Measurements from ENCODE around the gene ASIC2. TPM values are rescaled to one million over a fixed set of nuclear protein-coding genes. Genes with fewer than 3 reads are reported as not detected.

ASIC2 gene
- total RNA-seq, 3 donors from 2014 or later, result 0.84 to 4.6 (median 0.98) TPM

DNA sequence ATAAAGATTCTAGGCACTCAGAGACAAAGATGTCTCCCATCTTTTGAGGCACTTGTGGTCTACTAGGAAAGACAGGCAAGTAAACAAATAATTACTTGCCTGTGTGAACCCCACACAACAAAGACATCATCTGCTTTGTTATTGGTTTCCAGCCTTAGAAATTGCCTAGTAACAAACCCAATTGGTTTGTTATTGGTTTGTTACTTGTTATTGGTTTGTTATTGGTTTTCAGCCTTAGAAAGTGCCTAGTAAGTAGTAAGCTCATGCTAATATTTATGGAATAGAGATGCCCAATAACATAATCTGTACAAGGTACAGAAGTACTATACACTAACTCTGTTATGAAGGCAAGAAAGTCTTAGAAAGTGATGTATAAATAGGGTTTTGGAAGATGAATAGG, 67.1 kb downstream of the ASIC2 start:
- Histone ChIP-seq H3K9me3 (no peaks in the 10 kb centered on the region), H3K4me3 (no peak overlapping the region), H3K36me3 (ENCODE audit: low read depth) (no peaks in the 10 kb centered on the region), H3K4me1 (ENCODE audit: low read depth) (no peaks in the 10 kb centered on the region)
- TF ChIP-seq, protein P1, sequence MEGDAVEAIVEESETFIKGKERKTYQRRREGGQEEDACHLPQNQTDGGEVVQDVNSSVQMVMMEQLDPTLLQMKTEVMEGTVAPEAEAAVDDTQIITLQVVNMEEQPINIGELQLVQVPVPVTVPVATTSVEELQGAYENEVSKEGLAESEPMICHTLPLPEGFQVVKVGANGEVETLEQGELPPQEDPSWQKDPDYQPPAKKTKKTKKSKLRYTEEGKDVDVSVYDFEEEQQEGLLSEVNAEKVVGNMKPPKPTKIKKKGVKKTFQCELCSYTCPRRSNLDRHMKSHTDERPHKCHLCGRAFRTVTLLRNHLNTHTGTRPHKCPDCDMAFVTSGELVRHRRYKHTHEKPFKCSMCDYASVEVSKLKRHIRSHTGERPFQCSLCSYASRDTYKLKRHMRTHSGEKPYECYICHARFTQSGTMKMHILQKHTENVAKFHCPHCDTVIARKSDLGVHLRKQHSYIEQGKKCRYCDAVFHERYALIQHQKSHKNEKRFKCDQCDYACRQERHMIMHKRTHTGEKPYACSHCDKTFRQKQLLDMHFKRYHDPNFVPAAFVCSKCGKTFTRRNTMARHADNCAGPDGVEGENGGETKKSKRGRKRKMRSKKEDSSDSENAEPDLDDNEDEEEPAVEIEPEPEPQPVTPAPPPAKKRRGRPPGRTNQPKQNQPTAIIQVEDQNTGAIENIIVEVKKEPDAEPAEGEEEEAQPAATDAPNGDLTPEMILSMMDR (IDR thresholded peaks at IDR 0.05), result no peak
- DNase-seq (no peak), ATAC-seq (no peak)
- intact Hi-C loops (cut with DNase I, micrococcal nuclease), result no loop called here

DNA sequence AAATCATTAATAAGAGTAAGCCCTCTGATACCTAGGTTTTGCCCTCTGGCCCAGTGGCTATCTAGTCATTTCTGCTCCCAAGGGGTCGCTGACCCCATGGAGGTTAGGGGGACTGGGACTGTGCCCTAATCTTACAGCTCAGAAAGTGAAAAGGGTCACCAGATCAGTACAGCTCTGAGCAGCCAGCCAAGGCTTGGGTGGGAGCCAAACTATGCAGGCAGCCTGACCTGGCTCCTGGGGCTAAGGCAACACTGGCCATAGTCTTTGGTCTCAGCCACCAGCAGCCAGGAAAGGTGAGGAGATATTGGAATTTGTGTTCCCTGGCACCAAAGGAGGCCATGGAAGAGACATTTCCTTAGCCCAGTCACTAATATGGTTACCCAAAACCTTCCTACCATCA, 67.6 kb downstream of the ASIC2 start:
- TF ChIP-seq, protein P1 (IDR thresholded peaks at IDR 0.05), result no peak
- H3K36me3 ChIP-seq (ENCODE audit: low read depth), result no peaks in the 10 kb centered on the region
- intact Hi-C loops (cut with DNase I, micrococcal nuclease), result no loop called here
- H3K4me3 ChIP-seq, result no peak overlapping the region
- no peaks in the 10 kb centered on the region for H3K4me1 ChIP-seq (ENCODE audit: low read depth)
- DNase-seq (no peak), ATAC-seq (no peak)
- H3K9me3 ChIP-seq, result no peaks in the 10 kb centered on the region

DNA sequence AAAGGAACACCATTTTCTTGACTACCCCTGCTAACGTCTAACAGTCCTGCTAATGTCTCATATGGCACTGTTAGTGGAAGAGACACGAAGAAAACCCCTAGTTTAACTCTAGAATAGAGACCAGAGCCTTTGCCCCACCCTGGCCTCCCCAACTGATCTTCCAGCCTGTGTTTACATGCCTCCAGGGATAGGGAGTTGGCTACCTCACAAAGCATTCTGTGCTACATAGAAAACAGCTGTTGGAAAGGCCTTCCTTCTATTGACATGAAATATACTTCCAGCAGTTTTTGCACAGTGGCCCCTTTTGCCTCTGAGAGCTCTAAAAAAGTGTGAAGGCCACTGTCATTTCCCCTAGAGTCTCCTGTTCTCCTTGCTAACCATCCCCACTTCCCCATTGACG, 73.1 kb downstream of the ASIC2 start:
- Histone ChIP-seq H3K4me1 (ENCODE audit: low read depth) (no peaks in the 10 kb centered on the region), H3K9me3 (no peaks in the 10 kb centered on the region), H3K4me3 (no peak overlapping the region), H3K36me3 (ENCODE audit: low read depth) (no peaks in the 10 kb centered on the region)
- DNase-seq (no peak), ATAC-seq (no peak)
- intact Hi-C loops (cut with DNase I, micrococcal nuclease), result no loop called here
- TF ChIP-seq, protein P1 (IDR thresholded peaks at IDR 0.05), result no peak

DNA sequence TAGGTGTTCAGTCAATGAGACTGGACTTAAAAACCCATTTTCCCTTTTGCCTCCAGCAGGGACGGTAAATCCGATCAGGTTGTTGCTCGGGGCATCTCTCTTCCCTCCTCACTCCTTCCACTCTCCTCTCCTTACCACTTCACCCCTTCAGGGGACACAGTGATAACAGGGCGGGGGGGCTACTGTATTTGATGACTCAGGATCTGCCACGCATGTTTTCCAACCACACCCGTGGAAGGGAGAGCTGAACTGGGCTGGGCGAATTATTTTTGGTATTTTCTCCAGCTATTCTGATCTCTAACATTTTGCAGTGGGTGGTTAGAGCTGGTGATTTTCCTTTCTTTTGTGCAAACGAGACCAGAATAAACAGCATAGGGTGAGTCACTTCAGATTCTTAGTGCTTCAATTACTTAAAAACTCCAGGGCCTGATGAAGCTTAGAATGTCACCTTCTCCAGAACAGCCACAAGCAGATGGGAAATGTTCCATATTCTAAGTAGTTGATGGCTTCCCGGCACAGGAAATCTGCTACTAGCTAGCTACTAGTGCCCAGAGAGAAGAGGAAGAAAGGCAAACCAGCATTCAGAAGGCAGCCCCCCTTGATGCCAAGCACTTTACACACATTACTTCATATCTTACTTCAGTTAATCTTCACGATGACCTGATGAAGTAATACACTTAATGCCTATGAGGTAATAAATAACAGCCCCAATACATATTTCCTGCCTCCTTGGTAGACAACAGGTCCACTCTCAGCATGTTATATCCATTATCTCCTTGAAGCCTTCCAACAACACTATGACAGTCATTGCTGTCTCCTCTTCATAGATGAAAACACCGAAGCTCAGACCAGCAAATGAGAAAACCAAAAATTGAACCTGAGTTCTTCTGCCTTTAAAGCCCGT, 74.1 kb downstream of the ASIC2 start:
- no peak for DNase-seq
- Histone ChIP-seq H3K36me3 (ENCODE audit: low read depth) (no peaks in the 10 kb centered on the region), H3K9me3 (no peaks in the 10 kb centered on the region), H3K4me1 (ENCODE audit: low read depth) (no peaks in the 10 kb centered on the region), H3K4me3 (no peak overlapping the region)
- intact Hi-C loops (cut with DNase I, micrococcal nuclease), result no loop called here
- TF ChIP-seq, protein P1 (IDR thresholded peaks at IDR 0.05), result no peak
- no peak for ATAC-seq

DNA sequence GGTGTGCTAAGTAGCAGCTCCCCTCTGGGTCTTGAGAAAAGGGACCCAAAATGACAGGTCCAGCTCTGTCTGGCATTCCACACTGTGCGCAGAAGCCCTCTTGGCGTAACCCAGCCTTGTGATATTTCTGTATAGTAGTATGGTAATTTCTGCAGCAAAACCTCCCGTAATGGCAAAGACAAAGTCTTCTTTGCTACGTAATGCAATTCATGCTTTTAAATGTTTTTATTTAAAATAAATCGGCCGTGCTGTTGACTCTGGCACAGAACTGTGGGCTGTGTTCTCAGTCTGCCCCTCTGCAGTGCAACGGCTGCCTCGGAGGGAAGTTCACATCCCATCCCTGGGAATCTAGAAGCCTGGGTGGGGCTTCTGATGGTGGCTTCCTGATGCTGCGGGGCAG, 75.2 kb downstream of the ASIC2 start:
- no peaks in the 10 kb centered on the region for H3K36me3 ChIP-seq (ENCODE audit: low read depth)
- no peaks in the 10 kb centered on the region for H3K9me3 ChIP-seq
- TF ChIP-seq, protein P1 (IDR thresholded peaks at IDR 0.05), result no peak
- ATAC-seq (no peak), DNase-seq (no peak)
- no peaks in the 10 kb centered on the region for H3K4me1 ChIP-seq (ENCODE audit: low read depth)
- H3K4me3 ChIP-seq, result no peak overlapping the region
- intact Hi-C loops (cut with DNase I, micrococcal nuclease), result no loop called here

Data from mucosa of descending colon (tissue), 3 donors.